NCI-H748 (cell line): ENCODE measurements around the gene HECTD1.
"Not testable (repeated sequence)": the region's sequence is repeated elsewhere in the genome, so short reads cannot be mapped to it uniquely, and the experiment has no call there.

Experiments used
- DNase-seq: peaks from one replicate; lab custom pipeline; 2025; ENCODE audit not compliant: unreplicated experiment; lab: John Stamatoyannopoulos, UW

The HECTD1 gene

GRCh38 chr14:31196839-31197492, 10.6 kb downstream of the HECTD1 start:
- DNase-seq = no peak

- no peak for DNase-seq
Observed at GRCh38 chr14:31194661-31195060, 12.9 kb downstream of the HECTD1 start.

GRCh38 chr14:31194095-31194494, 13.5 kb downstream of the HECTD1 start:
- DNase-seq = no peak

GRCh38 chr14:31192544-31192943, 15.0 kb downstream of the HECTD1 start:
- not testable (repeated sequence) for DNase-seq

- DNase-seq = no peak
Observed at GRCh38 chr14:31190717-31191263, 16.8 kb downstream of the HECTD1 start.

GRCh38 chr14:31190219-31190603, 17.4 kb downstream of the HECTD1 start:
- no peak for DNase-seq

- no peak for DNase-seq
Observed at GRCh38 chr14:31189346-31190218, 18.0 kb downstream of the HECTD1 start.

GRCh38 chr14:31188744-31189143, 18.8 kb downstream of the HECTD1 start:
- no peak for DNase-seq

- not testable (repeated sequence) for DNase-seq
Observed at GRCh38 chr14:31182016-31182415, 25.6 kb downstream of the HECTD1 start.

GRCh38 chr14:31181271-31181670, 26.3 kb downstream of the HECTD1 start:
- no peak for DNase-seq

GRCh38 chr14:31180299-31181051, 27.1 kb downstream of the HECTD1 start:
- DNase-seq = no peak

GRCh38 chr14:31174433-31174832, 33.2 kb downstream of the HECTD1 start:
- DNase-seq = no peak

- no peak for DNase-seq
Observed at GRCh38 chr14:31173120-31173837, 34.3 kb downstream of the HECTD1 start.

- no peak for DNase-seq
Observed at GRCh38 chr14:31172084-31172483, 35.5 kb downstream of the HECTD1 start.

GRCh38 chr14:31170411-31170810, 37.2 kb downstream of the HECTD1 start:
- DNase-seq = no peak

- no peak for DNase-seq
Observed at GRCh38 chr14:31169877-31170276, 37.7 kb downstream of the HECTD1 start.

GRCh38 chr14:31167032-31167431, 40.6 kb downstream of the HECTD1 start:
- no peak for DNase-seq

- no peak for DNase-seq
Observed at GRCh38 chr14:31166271-31166561, 41.4 kb downstream of the HECTD1 start.

GRCh38 chr14:31164115-31164514, 43.5 kb downstream of the HECTD1 start:
- DNase-seq = no peak

GRCh38 chr14:31162910-31163649, 44.5 kb downstream of the HECTD1 start:
- no peak for DNase-seq
